Cardiac fibroblast (primary cell): ENCODE results near the gene DIPK1B.

ENCODE experiments used
- DNase-seq, 2 donors: peaks; one replicate each; pipeline versions ENCODE4 v3.0.0 to v3.0.0-alpha.2; 2010; ENCODE audit warnings: low read depth in 2 of 2
- H3K4me3 ChIP-seq, 2 donors: replicated peaks in 1 of 2; 1 replicate in 1 of 2; 2 replicates in 1 of 2; pipeline ENCODE4 v1.5.1; 2011; ENCODE audit warnings: low read depth in 2 of 2, low read length in 2 of 2, mild to moderate bottlenecking in 2 of 2, moderate library complexity in 1 of 2
- TF ChIP-seq, protein P1 (sequence below): IDR thresholded peaks from one replicate; pipeline ENCODE4 v1.5.1; 2011; ENCODE audit warnings: low read depth, mild to moderate bottlenecking, low read length, inconsistent platforms

The DIPK1B gene

GRCh38 chr9:136724772-136725171, 12.4 kb downstream of the DIPK1B start:
- H3K4me3 ChIP-seq: no peak overlapping the region
- TF ChIP-seq, protein P1, sequence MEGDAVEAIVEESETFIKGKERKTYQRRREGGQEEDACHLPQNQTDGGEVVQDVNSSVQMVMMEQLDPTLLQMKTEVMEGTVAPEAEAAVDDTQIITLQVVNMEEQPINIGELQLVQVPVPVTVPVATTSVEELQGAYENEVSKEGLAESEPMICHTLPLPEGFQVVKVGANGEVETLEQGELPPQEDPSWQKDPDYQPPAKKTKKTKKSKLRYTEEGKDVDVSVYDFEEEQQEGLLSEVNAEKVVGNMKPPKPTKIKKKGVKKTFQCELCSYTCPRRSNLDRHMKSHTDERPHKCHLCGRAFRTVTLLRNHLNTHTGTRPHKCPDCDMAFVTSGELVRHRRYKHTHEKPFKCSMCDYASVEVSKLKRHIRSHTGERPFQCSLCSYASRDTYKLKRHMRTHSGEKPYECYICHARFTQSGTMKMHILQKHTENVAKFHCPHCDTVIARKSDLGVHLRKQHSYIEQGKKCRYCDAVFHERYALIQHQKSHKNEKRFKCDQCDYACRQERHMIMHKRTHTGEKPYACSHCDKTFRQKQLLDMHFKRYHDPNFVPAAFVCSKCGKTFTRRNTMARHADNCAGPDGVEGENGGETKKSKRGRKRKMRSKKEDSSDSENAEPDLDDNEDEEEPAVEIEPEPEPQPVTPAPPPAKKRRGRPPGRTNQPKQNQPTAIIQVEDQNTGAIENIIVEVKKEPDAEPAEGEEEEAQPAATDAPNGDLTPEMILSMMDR: no peak
- no peak for DNase-seq

GRCh38 chr9:136725612-136726011, 13.2 kb downstream of the DIPK1B start:
- TF ChIP-seq, protein P1: no peak
- H3K4me3 ChIP-seq: peak overlapping the region; percentile 72 to 97
- peak; percentile 50 to 55 for DNase-seq

DNA sequence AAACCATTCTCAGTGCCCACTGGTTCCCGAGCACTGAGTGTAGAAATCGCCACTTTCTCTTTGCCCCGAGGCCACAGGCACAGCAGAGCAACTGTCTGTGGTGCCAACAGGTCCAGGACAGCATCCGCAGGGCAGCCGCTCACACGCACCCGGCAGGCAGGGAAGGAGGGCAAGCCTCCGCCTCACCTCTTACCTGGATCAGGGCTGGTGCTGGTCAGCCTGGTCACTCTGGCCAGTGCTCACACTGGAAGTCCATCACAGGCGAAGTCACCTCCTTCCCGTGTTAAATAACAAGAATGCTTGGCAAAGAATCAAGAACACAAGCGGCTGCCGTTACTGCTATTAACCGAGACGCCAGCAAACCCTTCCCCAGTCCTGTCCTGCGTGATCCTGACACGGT, 13.7 kb downstream of the DIPK1B start:
- TF ChIP-seq, protein P1: no peak
- DNase-seq: no peak
- peak overlapping the region; percentile 72 to 97 for H3K4me3 ChIP-seq

- DNase-seq: peak in 1 of 2 donors; percentile 41
- TF ChIP-seq, protein P1: peak; percentile 27
- peak overlapping the region; percentile 72 to 97 for H3K4me3 ChIP-seq
Measured at GRCh38 chr9:136726631-136727191, 14.3 kb downstream of the DIPK1B start.

DNA sequence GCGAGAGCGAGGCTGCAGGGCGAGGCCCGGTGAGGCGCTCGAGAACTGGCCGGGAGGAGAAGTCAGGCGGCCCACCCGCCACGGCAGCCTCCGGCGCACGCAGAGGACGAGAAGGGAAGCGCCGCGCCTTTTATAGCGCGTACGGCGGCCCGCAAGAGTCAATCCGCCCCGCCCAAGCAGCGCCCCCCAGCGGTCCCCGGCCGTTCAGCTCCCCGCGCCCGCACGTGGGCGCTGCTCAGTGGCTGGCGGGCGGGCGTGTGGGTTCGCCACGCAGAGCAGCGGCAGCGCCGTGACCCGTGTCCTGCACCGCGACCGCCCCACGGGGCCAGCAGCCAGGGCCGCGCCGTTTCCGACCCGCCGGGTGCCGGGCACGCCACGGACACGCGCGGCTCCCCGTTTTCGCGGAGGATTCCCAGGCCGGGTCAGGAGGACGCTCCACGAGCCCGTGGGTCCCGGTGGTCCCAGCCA, 15.7 kb downstream of the DIPK1B start:
- peak overlapping the region; percentile 72 to 97 for H3K4me3 ChIP-seq
- TF ChIP-seq, protein P1: peak; percentile 52
- DNase-seq: peak; percentile 89 to 94

GRCh38 chr9:136728548-136729123, 16.3 kb downstream of the DIPK1B start:
- peak in 1 of 2 donors; percentile 47 for DNase-seq
- peak overlapping the region; percentile 67 to 97 for H3K4me3 ChIP-seq
- TF ChIP-seq, protein P1: no peak
